Measurements from ENCODE around the gene DDHD1.

- TF ChIP-seq CTCF (IDR thresholded peaks at IDR 0.05 in 8 of 11, conservative IDR thresholded peaks at IDR 0.05 in 3 of 11), result no peak
- TF ChIP-seq POLR2A (IDR thresholded peaks at IDR 0.05), result no peak
- no peak for TF ChIP-seq POLR2AphosphoS5 (IDR thresholded peaks at IDR 0.05)
Observed at GRCh38 chr14:53193193-53193592, 40.1 kb upstream of the DDHD1 start.
